ENCODE results near the gene RTKN.

RTKN gene

GRCh38 chr2:74375838-74376237 lies 65.9 kb downstream of the RTKN start:
- no peak for DNase-seq

Data from GF-D8 (cell line).